ENCODE results near the gene BTLA.
"Not testable (repeated sequence)": the region's sequence is repeated elsewhere in the genome, so short reads cannot be mapped to it uniquely, and the experiment has no call there.

GRCh38 chr3:112518970-112519369 lies 19.7 kb upstream of the BTLA start:
- TF ChIP-seq CTCF, POLR2A (IDR thresholded peaks at IDR 0.05): not testable (repeated sequence)
